Epithelial cell of esophagus (primary cell): ENCODE measurements around the gene ZNF536.

Source experiments
- DNase-seq: peaks from one replicate; pipeline ENCODE4 v3.0.0; 2010; ENCODE audit warnings: low read depth
- H3K4me3 ChIP-seq: 2 replicates; pipeline ENCODE4 v1.5.1; 2011; ENCODE audit warnings: mild to moderate bottlenecking, low read length, control low read depth
- TF ChIP-seq, protein P1 (sequence below): IDR thresholded peaks from 2 replicates; pipeline ENCODE4 v1.5.1; 2011; ENCODE audit warnings: low read depth, mild to moderate bottlenecking, low read length, control low read depth, inconsistent platforms; ENCODE audit not compliant: insufficient read depth; ENCODE audit errors: missing control alignments

The ZNF536 gene

DNA sequence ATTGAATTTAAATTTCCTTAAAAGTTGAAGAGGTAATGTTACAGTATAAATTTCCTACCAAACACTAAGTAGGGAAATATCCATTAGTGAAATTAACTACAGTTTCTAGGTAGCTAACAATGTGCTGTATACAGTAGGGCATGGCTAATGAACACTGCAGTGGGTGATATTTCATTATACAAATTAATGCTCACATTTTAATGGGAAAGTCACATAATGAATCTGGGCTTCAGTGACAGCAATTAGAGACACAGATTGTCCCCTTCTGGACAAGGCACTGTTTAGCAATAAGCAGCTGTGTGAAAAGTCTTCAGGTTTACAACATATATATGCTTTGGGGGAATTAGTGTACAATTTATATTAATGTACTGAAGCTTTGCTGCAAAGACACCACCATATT lies 169.4 kb downstream of the ZNF536 start:
- H3K4me3 ChIP-seq: no peak overlapping the region
- no peak for DNase-seq
- TF ChIP-seq, protein P1, sequence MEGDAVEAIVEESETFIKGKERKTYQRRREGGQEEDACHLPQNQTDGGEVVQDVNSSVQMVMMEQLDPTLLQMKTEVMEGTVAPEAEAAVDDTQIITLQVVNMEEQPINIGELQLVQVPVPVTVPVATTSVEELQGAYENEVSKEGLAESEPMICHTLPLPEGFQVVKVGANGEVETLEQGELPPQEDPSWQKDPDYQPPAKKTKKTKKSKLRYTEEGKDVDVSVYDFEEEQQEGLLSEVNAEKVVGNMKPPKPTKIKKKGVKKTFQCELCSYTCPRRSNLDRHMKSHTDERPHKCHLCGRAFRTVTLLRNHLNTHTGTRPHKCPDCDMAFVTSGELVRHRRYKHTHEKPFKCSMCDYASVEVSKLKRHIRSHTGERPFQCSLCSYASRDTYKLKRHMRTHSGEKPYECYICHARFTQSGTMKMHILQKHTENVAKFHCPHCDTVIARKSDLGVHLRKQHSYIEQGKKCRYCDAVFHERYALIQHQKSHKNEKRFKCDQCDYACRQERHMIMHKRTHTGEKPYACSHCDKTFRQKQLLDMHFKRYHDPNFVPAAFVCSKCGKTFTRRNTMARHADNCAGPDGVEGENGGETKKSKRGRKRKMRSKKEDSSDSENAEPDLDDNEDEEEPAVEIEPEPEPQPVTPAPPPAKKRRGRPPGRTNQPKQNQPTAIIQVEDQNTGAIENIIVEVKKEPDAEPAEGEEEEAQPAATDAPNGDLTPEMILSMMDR: no peak

DNA sequence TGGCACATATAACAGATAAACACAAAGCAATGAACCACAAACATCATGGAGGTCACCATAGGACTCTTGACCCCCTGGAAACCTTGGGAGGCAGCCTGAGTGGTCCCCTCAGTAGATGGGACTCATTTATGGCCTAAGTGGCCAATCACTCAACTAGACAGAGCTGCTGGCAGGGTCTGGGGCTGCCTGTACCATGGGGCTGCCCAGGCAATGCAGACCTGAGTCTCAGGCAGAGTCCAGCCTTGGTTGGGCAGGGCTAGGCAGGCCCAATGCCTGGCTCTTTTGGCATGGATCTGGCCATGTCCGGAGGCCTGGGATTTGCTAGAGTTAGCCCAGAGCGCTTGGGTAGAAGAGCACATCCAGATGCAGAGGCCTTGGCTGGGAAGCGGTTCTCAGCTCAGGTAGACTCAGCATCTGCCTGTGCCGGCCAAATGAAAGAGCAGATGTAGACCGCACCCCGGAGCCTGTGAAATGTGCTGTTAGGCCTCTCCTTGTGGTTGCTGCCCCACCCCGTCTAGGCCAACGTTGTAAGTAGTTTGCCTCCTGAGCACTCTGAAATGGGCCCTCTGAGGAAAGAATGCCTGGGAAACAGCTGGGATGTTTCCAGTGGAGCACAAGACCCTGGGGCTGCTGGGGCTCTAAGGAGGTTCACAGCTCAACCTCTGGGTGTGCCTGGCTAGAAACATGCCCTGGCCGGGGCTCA lies 171.2 kb downstream of the ZNF536 start:
- TF ChIP-seq, protein P1: no peak
- no peak for DNase-seq
- H3K4me3 ChIP-seq: no peak overlapping the region

DNA sequence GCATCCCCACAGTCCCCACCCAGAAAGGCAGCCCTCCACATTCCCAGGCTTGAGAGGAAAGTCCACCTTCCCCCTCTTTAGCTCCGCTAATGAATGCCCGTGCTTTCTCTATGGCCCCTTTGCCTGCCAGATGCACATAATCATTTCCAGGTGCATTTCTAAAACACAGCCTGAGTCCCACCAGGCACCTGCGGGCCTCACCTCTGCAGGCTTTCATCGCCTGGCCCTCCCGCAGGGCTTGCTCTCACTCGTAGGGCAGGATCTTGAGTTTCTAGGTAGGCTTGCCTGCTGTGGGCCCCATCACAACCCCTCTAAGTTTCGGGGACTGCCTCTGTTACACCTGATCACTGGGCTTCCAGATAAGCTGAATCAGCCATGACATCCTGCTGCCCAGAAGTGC lies 173.6 kb downstream of the ZNF536 start:
- no peak for DNase-seq
- TF ChIP-seq, protein P1: no peak
- no peak overlapping the region for H3K4me3 ChIP-seq

DNA sequence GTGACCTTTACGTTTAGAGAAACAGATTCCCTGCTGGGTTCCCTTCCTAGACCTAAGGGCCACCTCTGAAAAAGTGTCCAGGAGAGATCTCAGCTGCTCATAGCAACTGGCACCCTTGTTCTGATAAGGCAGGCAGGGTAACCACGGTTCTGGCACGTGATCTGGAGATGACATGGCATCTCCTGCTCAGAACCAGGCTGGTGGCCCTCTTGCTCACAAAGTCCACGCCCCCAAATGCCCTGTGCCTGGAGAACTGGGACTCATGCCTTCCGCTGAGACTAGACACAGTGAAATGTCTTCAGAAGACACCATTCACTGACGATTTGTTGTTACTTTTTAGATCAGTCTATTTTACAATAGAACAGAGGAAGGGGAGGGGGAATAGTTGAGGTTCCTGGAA lies 174.1 kb downstream of the ZNF536 start:
- no peak overlapping the region for H3K4me3 ChIP-seq
- TF ChIP-seq, protein P1: no peak
- no peak for DNase-seq

DNA sequence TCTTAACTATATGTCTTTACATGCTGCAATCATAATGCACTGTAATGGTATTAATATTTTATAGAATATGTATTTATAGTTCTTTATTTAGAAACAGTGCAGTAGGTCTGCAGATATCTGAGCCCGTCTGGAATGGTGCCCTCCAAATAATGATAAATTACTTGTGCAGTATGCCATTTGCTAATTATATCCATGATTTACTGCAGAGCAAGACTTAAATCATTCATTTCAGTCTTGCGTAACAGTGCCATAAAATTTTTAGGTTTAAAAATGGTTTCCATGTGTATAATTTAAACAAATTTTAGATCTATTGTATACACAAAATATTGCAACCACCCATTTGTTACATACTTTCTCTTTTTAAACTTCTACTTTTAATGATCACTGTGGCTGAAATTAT lies 175.1 kb downstream of the ZNF536 start:
- DNase-seq: no peak
- TF ChIP-seq, protein P1: no peak

DNA sequence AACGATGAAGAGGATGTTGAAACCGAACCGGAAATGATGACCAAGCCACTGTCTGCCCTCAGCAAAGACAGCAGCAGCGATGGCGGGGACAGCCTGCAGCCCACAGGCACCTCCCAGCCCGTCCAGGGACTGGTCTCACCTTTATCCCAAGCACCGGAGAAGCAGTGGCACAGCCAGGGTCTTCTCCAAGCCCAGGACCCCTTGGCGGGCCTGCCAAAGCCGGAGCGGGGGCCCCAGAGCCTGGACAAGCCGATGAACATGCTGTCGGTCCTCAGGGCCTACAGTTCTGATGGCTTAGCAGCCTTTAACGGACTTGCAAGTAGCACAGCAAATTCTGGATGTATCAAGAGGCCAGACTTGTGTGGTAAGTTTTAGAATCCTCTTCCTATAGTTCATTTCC lies 177.0 kb downstream of the ZNF536 start:
- H3K4me3 ChIP-seq: no peak overlapping the region
- no peak for DNase-seq
- TF ChIP-seq, protein P1: no peak

More for the DNA sequence above, 175.1 kb downstream of the ZNF536 start:
- no peak overlapping the region for H3K4me3 ChIP-seq

DNA sequence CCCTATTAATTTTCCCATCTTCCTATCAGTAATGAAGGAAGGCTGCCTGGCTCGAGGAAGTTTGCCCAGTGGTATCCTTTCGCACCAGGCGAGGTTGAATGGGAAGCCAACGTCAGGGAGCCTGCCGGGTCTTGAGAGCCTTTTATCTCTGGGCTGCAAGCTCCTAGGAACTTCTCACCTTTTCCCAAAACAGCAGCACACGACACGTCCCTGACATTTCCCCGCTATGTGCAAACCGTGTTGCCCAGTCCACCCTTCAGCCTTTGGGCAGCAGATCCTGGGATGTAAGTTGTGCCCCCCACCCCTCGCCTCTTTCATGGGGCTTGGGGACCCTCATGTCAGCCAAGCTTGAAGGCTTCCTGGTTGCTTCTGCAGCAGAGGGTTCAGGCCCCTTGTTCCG lies 179.1 kb downstream of the ZNF536 start:
- no peak for DNase-seq
- TF ChIP-seq, protein P1: no peak
- H3K4me3 ChIP-seq: no peak overlapping the region
